ENCODE results near the gene MBNL2.

MBNL2 gene

GRCh38 chr13:97254816-97255215 lies 32.7 kb downstream of the MBNL2 start:
- peak; percentile 87 for DNase-seq (ENCODE audit: low read depth)
- TF ChIP-seq CTCF (conservative IDR thresholded peaks at IDR 0.05; ENCODE audit: control insufficient read depth, insufficient read depth, low read depth, low read length): no peak
- H3K4me3 ChIP-seq (ENCODE audit: control insufficient read depth, low read depth, low read length): no peak overlapping the region

GRCh38 chr13:97255515-97256021 lies 33.4 kb downstream of the MBNL2 start:
- no peak for TF ChIP-seq CTCF (conservative IDR thresholded peaks at IDR 0.05; ENCODE audit: control insufficient read depth, insufficient read depth, low read depth, low read length)
- H3K4me3 ChIP-seq (ENCODE audit: control insufficient read depth, low read depth, low read length): no peak overlapping the region
- no peak for DNase-seq (ENCODE audit: low read depth)

GRCh38 chr13:97256343-97256783 lies 34.2 kb downstream of the MBNL2 start:
- no peak for TF ChIP-seq CTCF (conservative IDR thresholded peaks at IDR 0.05; ENCODE audit: control insufficient read depth, insufficient read depth, low read depth, low read length)
- peak; percentile 93 for DNase-seq (ENCODE audit: low read depth)
- no peak overlapping the region for H3K4me3 ChIP-seq (ENCODE audit: control insufficient read depth, low read depth, low read length)

GRCh38 chr13:97257228-97257755 lies 35.2 kb downstream of the MBNL2 start:
- no peak for TF ChIP-seq CTCF (conservative IDR thresholded peaks at IDR 0.05; ENCODE audit: control insufficient read depth, insufficient read depth, low read depth, low read length)
- no peak overlapping the region for H3K4me3 ChIP-seq (ENCODE audit: control insufficient read depth, low read depth, low read length)
- no peak for DNase-seq (ENCODE audit: low read depth)

- peak; percentile 88 for DNase-seq (ENCODE audit: low read depth)
- peak; percentile 23 for TF ChIP-seq CTCF (conservative IDR thresholded peaks at IDR 0.05; ENCODE audit: control insufficient read depth, insufficient read depth, low read depth, low read length)
- no peak overlapping the region for H3K4me3 ChIP-seq (ENCODE audit: control insufficient read depth, low read depth, low read length)
These were observed 36.0 kb downstream of the MBNL2 start for GRCh38 chr13:97257800-97258799.

GRCh38 chr13:97258801-97259200 lies 36.7 kb downstream of the MBNL2 start:
- no peak for TF ChIP-seq CTCF (conservative IDR thresholded peaks at IDR 0.05; ENCODE audit: control insufficient read depth, insufficient read depth, low read depth, low read length)
- H3K4me3 ChIP-seq (ENCODE audit: control insufficient read depth, low read depth, low read length): no peak overlapping the region
- DNase-seq (ENCODE audit: low read depth): peak; percentile 50
